Testis (tissue), 3 donors: Measurements from ENCODE around the gene PROSER3. TPM values are rescaled to one million over a fixed set of nuclear protein-coding genes. Genes with fewer than 3 reads are reported as not detected.

Experiments
- DNase-seq: peaks from one replicate; pipeline ENCODE4 v3.0.0-alpha.2; 2019
- H3K27ac ChIP-seq, 2 donors: fragments of 200-600 bp; sonication (generic); one replicate each; pipeline ENCODE4 v1.5.1; 2019
- H3K27me3 ChIP-seq: fragments of 200-600 bp; sonication (generic); one replicate; pipeline ENCODE4 v1.5.1; 2019
- H3K36me3 ChIP-seq: fragments of 200-600 bp; sonication (generic); one replicate; pipeline ENCODE4 v1.5.1; 2017; ENCODE audit warnings: low read depth; ENCODE audit errors: missing control alignments
- H3K4me1 ChIP-seq: fragments of 200-600 bp; sonication (generic); one replicate; pipeline ENCODE4 v1.5.1; 2019
- H3K4me3 ChIP-seq, 2 donors: fragments of 200-600 bp; sonication (generic); one replicate each; pipeline ENCODE4 v1.5.1; 2017 to 2019
- H3K9me3 ChIP-seq: fragments of 200-600 bp; sonication (generic); one replicate; pipeline ENCODE4 v1.5.1; 2017
- POLR2A ChIP-seq: fragments of 450-650 bp; IDR thresholded peaks from one replicate; pipeline ENCODE4 v1.6.1; 2017; ENCODE audit warnings: antibody characterized with exemption, mild to moderate bottlenecking, moderate library complexity
- WGBS, 2 donors: methylation state at CpG; one replicate each; pipeline ENCODE4 v1.1.5; 2018; 5-methylcytosine and 5-hydroxymethylcytosine counted together
- intact Hi-C: fragments of 100-400 bp; cut with DNase I; formaldehyde crosslinking; loops from one replicate; pipeline ENCODE4 v1.15.1; 2023; ENCODE audit warnings: low total_unique reads
- polyA plus RNA-seq: library from polyadenylated mRNA; stranded (reverse); fragments of 350-450 nt; fragmentation: Illumina TruSeq; extraction: RNeasy Lipid Tissue Mini Kit (QIAGEN cat#74804); gene quantifications from one replicate; pipeline ENCODE4 v1.2.3, GENCODE V29; 2014; ENCODE audit warnings: low read depth, low replicate concordance; ENCODE audit not compliant: insufficient read depth
- total RNA-seq, 2 donors: library from RNA; depleted of rRNA; stranded (reverse); fragments of >200 nt; gene quantifications; one replicate each; pipeline ENCODE4 v1.2.3, GENCODE V29; 2016
- TF ChIP-seq, protein P1 (sequence below), 3 experiments: fragments of 450-650 bp in 2 of 3; fragments of 200-600 bp in 1 of 3; sonication (generic) in 1 of 3; IDR thresholded peaks; one replicate each; pipeline ENCODE4 v1.5.1; 2016 to 2019; ENCODE audit warnings: antibody characterized with exemption in 3 of 3, mild to moderate bottlenecking in 2 of 3, moderate library complexity in 1 of 3

PROSER3 gene
- total and polyA plus RNA-seq, 3 donors from 2014 or later, result 48.3 to 75.9 (median 72.0) TPM

DNA sequence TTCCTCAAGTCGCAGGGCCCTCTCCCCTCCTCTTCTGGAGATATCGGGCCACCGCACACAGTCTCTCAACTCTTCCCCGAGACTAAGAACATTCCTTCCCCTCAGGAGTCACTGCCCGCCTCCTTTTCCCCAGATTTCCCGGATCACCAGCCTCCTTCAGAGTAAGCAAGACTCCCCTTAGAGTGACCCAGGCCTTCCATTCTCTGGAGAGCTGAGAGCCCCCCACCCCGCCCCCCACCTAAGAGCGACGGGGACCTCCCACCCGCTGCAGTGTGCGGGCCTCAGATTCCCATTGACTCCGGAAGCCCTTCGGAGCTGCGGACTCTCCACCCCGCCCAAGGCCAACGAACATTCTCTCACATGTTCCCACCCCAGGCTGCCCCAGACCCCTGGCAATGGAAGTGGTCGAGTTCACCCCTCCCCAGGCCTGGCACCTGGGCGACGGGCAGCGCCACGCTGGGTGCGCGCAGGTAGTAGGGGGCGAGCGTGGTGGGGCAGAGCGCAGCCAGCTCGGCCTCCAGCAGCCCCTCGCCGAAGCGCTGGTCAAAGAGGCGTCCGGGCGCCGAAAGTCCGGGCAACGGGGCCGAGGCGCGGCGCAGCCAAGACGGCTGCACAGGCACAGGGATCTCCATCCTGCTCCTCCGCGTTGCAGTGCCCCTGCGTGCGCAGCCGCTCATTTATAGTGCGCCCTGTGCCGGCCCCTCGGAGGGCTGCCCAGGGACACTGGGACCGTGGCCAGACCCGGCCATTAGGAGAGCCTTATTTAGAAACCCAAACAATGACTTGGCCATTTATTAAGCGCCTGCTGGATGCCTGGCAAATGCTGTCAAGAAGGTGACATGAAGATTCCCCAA lies 1.4 kb upstream of the PROSER3 start, which contains the start of gene HSPB6:
Gene HSPB6, minus strand, starts transcription at position 653 of the 854 bp plus-strand sequence. Its CDS starts 21 bp downstream, at position 632.
- WGBS, 2 donors, result 4 to 16% methylated on average over 22 to 41 of the region's 52 CpGs
- H3K27ac ChIP-seq, result peak within 1 kb of the TSS; percentile 91 to 97
- peaks cover 24% of the 10 kb centered on the region for H3K4me1 ChIP-seq
- H3K9me3 ChIP-seq, result no peaks in the 10 kb centered on the region
- intact Hi-C loops, result no loop called here
- TF ChIP-seq, protein P1, sequence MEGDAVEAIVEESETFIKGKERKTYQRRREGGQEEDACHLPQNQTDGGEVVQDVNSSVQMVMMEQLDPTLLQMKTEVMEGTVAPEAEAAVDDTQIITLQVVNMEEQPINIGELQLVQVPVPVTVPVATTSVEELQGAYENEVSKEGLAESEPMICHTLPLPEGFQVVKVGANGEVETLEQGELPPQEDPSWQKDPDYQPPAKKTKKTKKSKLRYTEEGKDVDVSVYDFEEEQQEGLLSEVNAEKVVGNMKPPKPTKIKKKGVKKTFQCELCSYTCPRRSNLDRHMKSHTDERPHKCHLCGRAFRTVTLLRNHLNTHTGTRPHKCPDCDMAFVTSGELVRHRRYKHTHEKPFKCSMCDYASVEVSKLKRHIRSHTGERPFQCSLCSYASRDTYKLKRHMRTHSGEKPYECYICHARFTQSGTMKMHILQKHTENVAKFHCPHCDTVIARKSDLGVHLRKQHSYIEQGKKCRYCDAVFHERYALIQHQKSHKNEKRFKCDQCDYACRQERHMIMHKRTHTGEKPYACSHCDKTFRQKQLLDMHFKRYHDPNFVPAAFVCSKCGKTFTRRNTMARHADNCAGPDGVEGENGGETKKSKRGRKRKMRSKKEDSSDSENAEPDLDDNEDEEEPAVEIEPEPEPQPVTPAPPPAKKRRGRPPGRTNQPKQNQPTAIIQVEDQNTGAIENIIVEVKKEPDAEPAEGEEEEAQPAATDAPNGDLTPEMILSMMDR (IDR thresholded peaks at IDR 0.05), result no peak
- TF ChIP-seq POLR2A, result no peak
- peak within 1 kb of the TSS; percentile 88 to 92 for H3K4me3 ChIP-seq
- DNase-seq, result peak; percentile 68
- H3K27me3 ChIP-seq, result no peaks in the 10 kb centered on the region
- no peaks in the 10 kb centered on the region for H3K36me3 ChIP-seq

DNA sequence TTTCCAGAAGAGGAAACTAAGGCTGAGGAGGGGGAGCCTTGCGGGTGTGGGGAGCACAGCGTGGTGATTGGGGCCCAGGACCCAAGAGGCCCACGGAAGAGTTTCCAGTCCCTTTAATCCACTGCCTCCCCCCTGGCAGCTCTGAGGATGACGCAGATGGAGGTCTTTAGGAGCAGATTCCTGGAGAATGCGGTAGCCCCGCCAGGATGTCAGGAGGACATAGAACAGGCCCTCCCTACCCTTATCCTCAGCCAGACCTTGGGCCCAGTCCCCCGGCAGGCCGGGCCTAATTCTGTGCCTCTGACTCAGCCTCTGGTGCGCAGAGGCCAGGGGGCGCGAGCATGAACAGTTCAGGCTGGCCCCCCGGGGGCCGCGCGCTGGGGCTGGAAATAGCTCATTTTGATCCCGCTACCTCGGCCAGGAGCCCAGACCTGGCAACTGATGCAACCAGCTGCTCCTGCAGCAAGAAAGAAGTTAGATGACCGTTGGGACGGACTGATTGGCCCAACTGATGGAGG lies 686 bp upstream of the PROSER3 start:
- intact Hi-C loops, result no loop called here
- DNase-seq, result peak; percentile 91
- Histone ChIP-seq H3K27me3 (no peaks in the 10 kb centered on the region), H3K4me1 (peaks cover 24% of the 10 kb centered on the region), H3K4me3 (peak overlapping the region; percentile 88 to 92), H3K36me3 (no peaks in the 10 kb centered on the region), H3K9me3 (no peaks in the 10 kb centered on the region), H3K27ac (peak overlapping the region; percentile 91 to 97)
- TF ChIP-seq, protein P1 (IDR thresholded peaks at IDR 0.05), result no peak
- no peak for TF ChIP-seq POLR2A
- WGBS, 2 donors, result 4 to 8% methylated on average over 12 to 14 of the region's 19 CpGs

DNA sequence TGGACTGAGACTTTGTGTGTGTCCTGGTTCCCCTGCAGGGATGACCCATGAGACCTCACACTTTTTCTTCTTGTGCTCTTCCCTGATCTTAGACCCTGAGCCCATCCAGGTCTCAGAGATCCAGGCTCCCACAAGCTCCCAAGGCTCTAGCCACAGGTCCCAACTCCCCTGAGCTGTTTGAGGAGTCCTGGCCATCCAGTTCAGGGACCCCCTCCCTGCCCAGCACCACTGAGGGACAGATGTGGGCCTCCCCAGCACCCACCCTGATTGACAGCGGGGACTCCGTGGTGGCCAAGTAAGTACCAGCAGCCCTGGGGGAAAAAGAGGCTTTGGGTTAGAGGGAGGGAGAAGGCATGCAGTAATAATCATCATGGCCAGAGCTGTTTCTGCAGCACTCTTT lies 1.7 kb downstream of the PROSER3 start:
- peaks cover 24% of the 10 kb centered on the region for H3K4me1 ChIP-seq
- no peak overlapping the region for H3K4me3 ChIP-seq
- intact Hi-C loops, result no loop called here
- H3K27ac ChIP-seq, result no peak overlapping the region
- H3K27me3 ChIP-seq, result no peaks in the 10 kb centered on the region
- no peak for DNase-seq
- no peaks in the 10 kb centered on the region for H3K36me3 ChIP-seq
- no peaks in the 10 kb centered on the region for H3K9me3 ChIP-seq
- TF ChIP-seq POLR2A, result no peak
- TF ChIP-seq, protein P1 (IDR thresholded peaks at IDR 0.05), result no peak
- 83 to 88% methylated on average over 1 to 2 of the region's 2 CpGs for WGBS, 2 donors

DNA sequence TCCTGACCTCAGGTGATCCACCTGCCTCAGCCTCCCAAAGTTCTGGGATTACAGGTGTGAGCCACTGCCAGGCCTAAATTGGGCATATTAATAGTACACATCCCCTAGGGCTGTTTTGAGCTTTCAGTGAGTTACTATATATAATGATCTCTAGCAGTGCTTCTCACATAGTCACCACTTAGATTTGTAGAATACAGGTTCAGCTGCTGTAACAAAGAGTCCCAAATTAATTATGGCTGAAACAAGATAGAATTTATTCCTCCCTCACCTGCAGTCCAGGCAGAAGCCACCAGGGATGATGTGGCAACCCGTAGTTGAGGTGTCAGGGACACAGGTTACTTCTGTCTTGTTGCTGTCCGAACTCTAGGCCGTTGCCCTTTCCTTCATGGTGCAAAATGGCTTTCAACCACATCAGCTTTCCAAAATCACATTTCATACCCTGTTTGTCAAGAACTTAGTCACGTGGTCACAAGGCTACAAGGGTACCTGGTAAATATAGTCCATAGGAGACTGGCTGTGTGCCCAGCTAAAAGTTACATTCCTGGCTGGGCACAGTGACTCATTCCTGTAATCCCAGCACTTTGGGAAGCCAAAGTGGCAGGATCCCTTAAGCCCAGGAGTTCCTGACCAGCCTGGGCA lies 2.9 kb downstream of the PROSER3 start:
- 91 to 93% methylated on average over 4 of the region's 4 CpGs for WGBS, 2 donors

More for the DNA sequence above, 2.9 kb downstream of the PROSER3 start:
- intact Hi-C loops, result no loop called here
- Histone ChIP-seq H3K4me3 (no peak overlapping the region), H3K36me3 (no peaks in the 10 kb centered on the region), H3K27me3 (no peaks in the 10 kb centered on the region), H3K9me3 (no peaks in the 10 kb centered on the region), H3K27ac (no peak overlapping the region), H3K4me1 (peaks cover 20% of the 10 kb centered on the region)
- DNase-seq, result no peak
- TF ChIP-seq, protein P1 (IDR thresholded peaks at IDR 0.05), result no peak
- TF ChIP-seq POLR2A, result no peak
